Left forelimb (tissue), 1 donor: Measurements from ENCODE around the gene METTL24.
"Not testable (repeated sequence)": the region's sequence is repeated elsewhere in the genome, so short reads cannot be mapped to it uniquely, and the experiment has no call there.

ENCODE experiments used
- DNase-seq: peaks from one replicate; pipeline ENCODE4 v3.0.0-alpha.2; 2018; ENCODE audit warnings: low spot score

The METTL24 gene

GRCh38 chr6:110360676-110361075 lies 2.5 kb upstream of the METTL24 start:
- no peak for DNase-seq

GRCh38 chr6:110359556-110359955 lies 1.4 kb upstream of the METTL24 start:
- no peak for DNase-seq

- DNase-seq = no peak
Measured at GRCh38 chr6:110358553-110359160, 508 bp upstream of the METTL24 start.

- DNase-seq = no peak
Measured at GRCh38 chr6:110357298-110357663, 868 bp downstream of the METTL24 start.

GRCh38 chr6:110356778-110357177 lies 1.4 kb downstream of the METTL24 start:
- no peak for DNase-seq

GRCh38 chr6:110355727-110356126 lies 2.4 kb downstream of the METTL24 start:
- DNase-seq = no peak

GRCh38 chr6:110355022-110355421 lies 3.1 kb downstream of the METTL24 start:
- DNase-seq = no peak

- DNase-seq = no peak
Measured at GRCh38 chr6:110354153-110354552, 4.0 kb downstream of the METTL24 start.

GRCh38 chr6:110353457-110354001 lies 4.6 kb downstream of the METTL24 start:
- DNase-seq = no peak

GRCh38 chr6:110352563-110353262 lies 5.4 kb downstream of the METTL24 start:
- DNase-seq = no peak

GRCh38 chr6:110351986-110352385 lies 6.2 kb downstream of the METTL24 start:
- no peak for DNase-seq

- no peak for DNase-seq
Measured at GRCh38 chr6:110351546-110351945, 6.6 kb downstream of the METTL24 start.

GRCh38 chr6:110350593-110350992 lies 7.6 kb downstream of the METTL24 start:
- DNase-seq = not testable (repeated sequence)

GRCh38 chr6:110348961-110349690 lies 9.0 kb downstream of the METTL24 start:
- DNase-seq = no peak

- DNase-seq = no peak
Measured at GRCh38 chr6:110345025-110345424, 13.1 kb downstream of the METTL24 start.

- DNase-seq = no peak
Measured at GRCh38 chr6:110342759-110343158, 15.4 kb downstream of the METTL24 start.

- no peak for DNase-seq
Measured at GRCh38 chr6:110341663-110342596, 16.2 kb downstream of the METTL24 start.

- DNase-seq = no peak
Measured at GRCh38 chr6:110341067-110341466, 17.1 kb downstream of the METTL24 start.

- no peak for DNase-seq
Measured at GRCh38 chr6:110340392-110340965, 17.7 kb downstream of the METTL24 start.

- no peak for DNase-seq
Measured at GRCh38 chr6:110338820-110339470, 19.2 kb downstream of the METTL24 start.

- DNase-seq = no peak
Measured at GRCh38 chr6:110337486-110337885, 20.7 kb downstream of the METTL24 start.
